Ovary (tissue), 1 donor: ENCODE results near the gene TRIM41.
"Not testable (repeated sequence)": the region's sequence is repeated elsewhere in the genome, so short reads cannot be mapped to it uniquely, and the experiment has no call there.

Experiments
- EP300 ChIP-seq: sonication (generic); formaldehyde crosslinking; IDR thresholded peaks from one replicate; pipeline ENCODE4 v1.6.1; 2017; ENCODE audit warnings: antibody characterized with exemption
- POLR2A ChIP-seq: fragments of 450-650 bp; IDR thresholded peaks from one replicate; pipeline ENCODE4 v1.6.1; 2017; ENCODE audit warnings: antibody characterized with exemption, mild to moderate bottlenecking, moderate library complexity

DNA sequence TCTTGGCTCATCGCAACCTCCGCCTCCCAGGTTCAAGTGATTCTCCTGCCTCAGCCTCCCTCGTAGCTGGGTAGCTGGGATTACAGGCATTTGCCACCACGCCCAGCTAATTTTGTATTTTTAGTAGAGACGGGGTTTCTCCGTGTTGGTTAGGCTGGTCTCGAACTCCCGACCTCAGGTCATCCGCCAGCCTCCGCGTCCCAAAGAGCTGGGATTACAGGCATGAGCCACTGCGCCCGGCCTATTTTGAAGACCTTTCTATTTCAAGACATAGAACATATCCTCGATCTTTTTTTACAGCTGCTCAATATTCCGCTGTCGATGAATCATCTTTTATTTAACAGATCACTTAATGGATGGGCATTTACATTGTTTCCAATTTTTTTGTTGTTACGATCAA is 12.4 kb upstream of the TRIM41 start:
- not testable (repeated sequence) for TF ChIP-seq EP300, POLR2A
